NCI-H2227 (cell line): ENCODE results near the gene CLP1.
A peak's percentile ranks its signal among the peaks of the same experiment; 100 is the strongest.
"Not testable (repeated sequence)": the region's sequence is repeated elsewhere in the genome, so short reads cannot be mapped to it uniquely, and the experiment has no call there.

ENCODE experiments used
- DNase-seq: peaks from one replicate; lab custom pipeline; 2025; ENCODE audit not compliant: unreplicated experiment; lab: John Stamatoyannopoulos, UW

Gene CLP1

GRCh38 chr11:57659669-57660068, 2.1 kb downstream of the CLP1 start:
- no peak for DNase-seq

- DNase-seq, result no peak
These were observed 5.3 kb downstream of the CLP1 start for GRCh38 chr11:57662893-57663292.

DNA sequence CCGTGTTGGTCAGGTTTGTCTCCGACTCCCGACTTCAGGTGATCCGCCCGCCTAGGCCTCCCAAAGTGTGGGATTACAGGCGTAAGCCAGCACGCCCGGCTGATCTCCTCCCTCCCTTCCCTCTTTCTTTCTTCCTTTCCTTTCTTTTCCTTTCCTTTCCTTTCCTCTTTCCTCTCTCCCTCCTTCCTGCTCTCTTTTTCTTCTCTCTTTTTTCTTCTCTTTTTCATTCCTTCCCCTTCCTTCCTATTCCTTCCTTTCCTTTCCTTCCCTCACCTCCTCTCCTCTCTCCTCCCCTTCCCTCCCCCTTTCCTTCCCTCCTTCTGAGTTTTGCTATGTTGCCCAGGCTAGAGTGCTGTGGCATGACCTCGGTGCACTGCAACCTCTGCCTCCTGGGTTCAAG, 6.4 kb downstream of the CLP1 start:
- DNase-seq, result no peak

- peak; percentile 98 for DNase-seq
These were observed 9.7 kb downstream of the CLP1 start for GRCh38 chr11:57667117-57667735.

- peak; percentile 99 for DNase-seq
These were observed 10.3 kb downstream of the CLP1 start, which contains the start of gene ZDHHC5 for GRCh38 chr11:57667736-57668433. Gene ZDHHC5 (plus strand): TSS chr11:57668114. CDS start chr11:57673091, 4,977 bp downstream.

- peak; percentile 37 for DNase-seq
These were observed 10.8 kb downstream of the CLP1 start for GRCh38 chr11:57668434-57668782.

GRCh38 chr11:57674251-57674650, 16.7 kb downstream of the CLP1 start:
- no peak for DNase-seq

- DNase-seq, result no peak
These were observed 17.8 kb downstream of the CLP1 start for GRCh38 chr11:57675176-57675941.

- no peak for DNase-seq
These were observed 21.8 kb downstream of the CLP1 start for GRCh38 chr11:57679396-57679795.

DNA sequence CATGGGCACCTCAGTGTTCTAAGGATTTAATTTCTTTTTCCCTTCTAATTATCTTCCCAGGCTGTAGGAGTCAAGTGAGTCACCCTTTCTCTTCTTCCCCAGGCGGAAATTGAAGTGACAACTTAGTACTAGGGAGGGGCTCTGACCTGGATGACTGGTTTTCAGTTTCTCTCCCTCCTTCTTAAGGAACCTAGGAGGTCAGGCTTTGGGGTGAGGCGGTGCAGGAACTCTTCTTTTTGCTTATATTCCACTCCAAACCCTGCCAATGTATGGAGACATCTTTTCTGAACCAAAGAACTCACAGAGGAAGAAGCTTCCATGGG, 23.0 kb downstream of the CLP1 start:
- DNase-seq, result no peak

DNA sequence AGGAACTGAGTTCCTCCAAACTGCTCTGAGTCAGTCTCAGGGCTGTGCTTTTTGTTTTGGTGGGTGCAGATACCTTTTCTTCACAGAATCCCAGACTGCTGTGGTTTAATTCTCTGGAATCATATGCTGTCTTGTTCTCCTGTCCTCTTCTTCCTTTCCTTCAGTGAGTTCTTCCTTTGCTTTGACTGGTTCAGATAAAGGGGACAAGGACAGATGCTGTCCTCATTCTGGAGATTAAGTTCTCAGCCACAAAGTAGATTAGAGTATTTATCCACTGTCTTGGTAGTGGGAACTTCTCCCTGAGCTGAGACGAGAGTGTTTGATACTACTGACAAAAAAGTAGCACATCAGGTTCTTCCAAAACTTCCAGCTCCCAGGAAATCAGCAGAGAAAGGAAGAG, 23.6 kb downstream of the CLP1 start:
- no peak for DNase-seq

GRCh38 chr11:57690474-57690873, 32.9 kb downstream of the CLP1 start:
- DNase-seq, result not testable (repeated sequence)

- no peak for DNase-seq
These were observed 41.3 kb downstream of the CLP1 start for GRCh38 chr11:57698843-57699365.

DNA sequence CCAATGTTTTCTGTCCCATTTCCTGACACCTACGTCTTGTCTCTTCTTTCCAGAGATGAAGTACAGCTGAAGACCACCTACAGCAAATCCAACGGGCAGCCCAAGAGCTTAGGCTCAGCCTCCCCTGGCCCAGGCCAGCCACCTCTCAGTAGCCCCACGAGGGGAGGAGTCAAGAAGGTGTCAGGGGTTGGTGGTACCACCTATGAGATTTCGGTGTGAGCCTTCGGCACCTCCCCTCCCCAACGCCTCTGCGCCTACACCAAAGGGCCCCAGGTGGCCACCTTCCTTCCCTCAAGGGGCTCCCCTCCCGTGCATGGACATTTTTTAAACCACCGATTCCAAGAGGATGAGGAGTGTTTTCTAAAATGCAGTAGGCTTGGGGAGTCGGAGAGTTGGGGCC, 42.3 kb downstream of the CLP1 start:
- DNase-seq, result no peak

DNA sequence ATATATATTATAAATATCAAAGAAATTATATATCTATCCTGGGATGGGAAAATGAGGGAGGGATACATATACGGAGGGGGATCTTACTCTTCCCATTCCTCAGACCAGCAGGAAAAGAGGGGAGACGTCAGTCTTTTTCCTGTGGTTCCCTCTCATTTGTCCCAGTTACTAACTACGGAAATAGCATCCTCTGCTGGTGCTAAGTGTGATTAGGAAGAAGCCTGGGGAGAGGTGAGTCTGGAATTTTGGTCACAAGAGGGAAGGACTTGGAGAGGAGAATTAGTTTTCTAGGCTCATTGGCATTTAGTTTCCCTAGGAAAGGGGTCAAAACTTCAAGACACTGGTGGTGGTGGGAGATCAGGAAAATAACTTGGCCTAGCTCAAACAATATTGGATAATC, 42.9 kb downstream of the CLP1 start:
- DNase-seq, result no peak

DNA sequence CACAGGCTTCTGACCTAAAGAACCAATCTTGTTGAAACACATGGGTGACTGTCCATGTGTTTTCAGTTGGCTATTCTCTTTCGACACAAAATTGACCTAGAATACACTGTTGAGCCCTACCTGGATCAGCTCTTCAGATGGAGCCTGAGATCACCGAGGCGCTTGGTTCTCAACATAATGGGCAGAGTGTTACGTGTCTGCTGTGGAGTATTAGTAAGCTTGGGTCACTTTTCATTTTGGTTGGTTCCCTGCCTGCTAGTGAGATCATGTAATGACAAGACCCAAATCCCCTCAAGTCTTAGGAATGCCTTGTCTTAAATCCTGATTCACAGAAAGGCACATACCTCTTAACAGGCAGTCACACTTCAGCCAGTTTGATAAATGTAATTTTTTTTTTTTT, 45.8 kb downstream of the CLP1 start:
- no peak for DNase-seq

- DNase-seq, result no peak
These were observed 47.4 kb downstream of the CLP1 start for GRCh38 chr11:57704932-57705331.

DNA sequence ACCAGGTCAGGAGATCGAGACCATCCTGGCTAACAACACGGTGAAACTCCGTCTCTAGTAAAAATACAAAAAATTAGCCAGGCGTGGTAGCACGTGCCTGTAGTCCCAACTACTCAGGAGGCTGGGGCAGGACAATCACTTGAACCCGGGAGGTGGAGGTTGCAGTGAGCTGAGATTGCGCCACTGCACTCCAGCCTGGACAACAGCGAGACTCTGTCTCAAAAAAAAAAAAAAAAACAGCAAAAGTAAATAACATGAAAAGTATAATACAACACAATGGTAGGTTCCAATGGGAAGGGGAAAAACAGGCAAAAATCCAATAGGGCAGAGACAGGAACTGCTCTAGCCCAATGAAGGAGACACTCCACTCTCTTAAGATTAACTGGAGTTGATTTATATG, 47.9 kb downstream of the CLP1 start:
- not testable (repeated sequence) for DNase-seq

- no peak for DNase-seq
These were observed 52.3 kb downstream of the CLP1 start for GRCh38 chr11:57709802-57710367.
